ENCODE results near the gene TMEM52B.

Gene TMEM52B

GRCh38 chr12:10234562-10234961 is 55.7 kb downstream of the TMEM52B start:
- Histone ChIP-seq H3K9me3 (replicated peaks in 1 of 2; ENCODE audit: control insufficient read depth in 2 of 2, insufficient read depth in 1 of 2, low read depth in 1 of 2, low read length in 2 of 2) (peaks cover 4 to 6% of the 10 kb centered on the region in 2 donors), H3K27ac (replicated peaks; ENCODE audit: low read length) (no peak overlapping the region), H2BK5ac (ENCODE audit: low read length) (no peak overlapping the region), H3K18ac (ENCODE audit: low read length) (no peak overlapping the region), H3K14ac (ENCODE audit: low read length) (no peak overlapping the region), H3K23ac (ENCODE audit: low read depth, low read length, poor library complexity) (no peak overlapping the region), H3K36me3 (replicated peaks in 1 of 2; ENCODE audit: control insufficient read depth in 2 of 2, insufficient read depth in 2 of 2, low read length in 2 of 2) (no peaks in the 10 kb centered on the region), H3K4ac (ENCODE audit: low read length) (no peak overlapping the region), H3K27me3 (ENCODE audit: control insufficient read depth in 3 of 3, insufficient read depth in 3 of 3, low read depth in 1 of 3, low read length in 3 of 3) (no peaks in the 10 kb centered on the region), H2AK5ac (ENCODE audit: low read depth, low read length) (no peak overlapping the region), H3K9ac (ENCODE audit: low read depth, low read length, poor library complexity) (no peak overlapping the region), H3K4me1 (ENCODE audit: control insufficient read depth in 2 of 2, insufficient read depth in 1 of 2, low read depth in 1 of 2, low read length in 2 of 2) (no peaks in the 10 kb centered on the region), H2BK12ac (ENCODE audit: low read length) (no peak overlapping the region), H4K91ac (ENCODE audit: low read depth, low read length, poor library complexity) (no peak overlapping the region), H3K4me3 (ENCODE audit: low read length in 2 of 2) (no peak overlapping the region), H2BK15ac (ENCODE audit: low read length) (no peak overlapping the region), H2AFZ (ENCODE audit: low read length) (no peak overlapping the region), H3K79me1 (ENCODE audit: low read depth, low read length) (no peaks in the 10 kb centered on the region), H3K4me2 (ENCODE audit: insufficient read depth, low read length, poor library complexity, severe bottlenecking) (no peak overlapping the region), H4K8ac (ENCODE audit: low read depth, low read length) (no peak overlapping the region), H2BK120ac (ENCODE audit: low read depth, low read length) (no peak overlapping the region)
- DNase-seq (ENCODE audit: low spot score) = no peak

- no CpG with 5 or more reads among the region's 4 CpGs for WGBS, 2 donors (ENCODE audit: extremely low coverage in 2 of 2, insufficient read length in 2 of 2, insufficient replicate concordance in 1 of 2)
- no peak overlapping the region for H2BK5ac ChIP-seq (ENCODE audit: low read length)
- H4K91ac ChIP-seq (ENCODE audit: low read depth, low read length, poor library complexity) = no peak overlapping the region
These were observed 57.2 kb downstream of the TMEM52B start for GRCh38 chr12:10235761-10236631.

GRCh38 chr12:10236720-10237119 is 57.9 kb downstream of the TMEM52B start:
- no peak overlapping the region for H4K8ac ChIP-seq (ENCODE audit: low read depth, low read length)
- no peak overlapping the region for H2BK120ac ChIP-seq (ENCODE audit: low read depth, low read length)
- no peak overlapping the region for H4K91ac ChIP-seq (ENCODE audit: low read depth, low read length, poor library complexity)
- no peak for DNase-seq (ENCODE audit: low spot score)
- H3K9ac ChIP-seq (ENCODE audit: low read depth, low read length, poor library complexity) = no peak overlapping the region
- H2BK12ac ChIP-seq (ENCODE audit: low read length) = no peak overlapping the region
- H3K4ac ChIP-seq (ENCODE audit: low read length) = no peak overlapping the region
- no peaks in the 10 kb centered on the region for H3K27me3 ChIP-seq (ENCODE audit: control insufficient read depth in 3 of 3, insufficient read depth in 3 of 3, low read depth in 1 of 3, low read length in 3 of 3)
- no peak overlapping the region for H2BK5ac ChIP-seq (ENCODE audit: low read length)
- no peak overlapping the region for H3K27ac ChIP-seq (replicated peaks; ENCODE audit: low read length)
- no peak overlapping the region for H2AFZ ChIP-seq (ENCODE audit: low read length)
- H2AK5ac ChIP-seq (ENCODE audit: low read depth, low read length) = no peak overlapping the region
- H3K4me1 ChIP-seq (ENCODE audit: control insufficient read depth in 2 of 2, insufficient read depth in 1 of 2, low read depth in 1 of 2, low read length in 2 of 2) = no peaks in the 10 kb centered on the region
- H3K4me3 ChIP-seq (ENCODE audit: low read length in 2 of 2) = no peak overlapping the region
- H3K79me1 ChIP-seq (ENCODE audit: low read depth, low read length) = no peaks in the 10 kb centered on the region
- H3K14ac ChIP-seq (ENCODE audit: low read length) = no peak overlapping the region
- no peak overlapping the region for H3K18ac ChIP-seq (ENCODE audit: low read length)
- H2BK15ac ChIP-seq (ENCODE audit: low read length) = no peak overlapping the region
- no CpG with 5 or more reads among the region's 1 CpG for WGBS, 2 donors (ENCODE audit: extremely low coverage in 2 of 2, insufficient read length in 2 of 2, insufficient replicate concordance in 1 of 2)
- peaks cover 4 to 6% of the 10 kb centered on the region in 2 donors for H3K9me3 ChIP-seq (replicated peaks in 1 of 2; ENCODE audit: control insufficient read depth in 2 of 2, insufficient read depth in 1 of 2, low read depth in 1 of 2, low read length in 2 of 2)
- H3K36me3 ChIP-seq (replicated peaks in 1 of 2; ENCODE audit: control insufficient read depth in 2 of 2, insufficient read depth in 2 of 2, low read length in 2 of 2) = no peaks in the 10 kb centered on the region
- no peak overlapping the region for H3K4me2 ChIP-seq (ENCODE audit: insufficient read depth, low read length, poor library complexity, severe bottlenecking)
- H3K23ac ChIP-seq (ENCODE audit: low read depth, low read length, poor library complexity) = no peak overlapping the region

More at GRCh38 chr12:10235761-10236631, 57.2 kb downstream of the TMEM52B start:
- no peak overlapping the region for H2BK12ac ChIP-seq (ENCODE audit: low read length)
- no peak overlapping the region for H3K4me2 ChIP-seq (ENCODE audit: insufficient read depth, low read length, poor library complexity, severe bottlenecking)
- peaks cover 4 to 6% of the 10 kb centered on the region in 2 donors for H3K9me3 ChIP-seq (replicated peaks in 1 of 2; ENCODE audit: control insufficient read depth in 2 of 2, insufficient read depth in 1 of 2, low read depth in 1 of 2, low read length in 2 of 2)
- H3K9ac ChIP-seq (ENCODE audit: low read depth, low read length, poor library complexity) = no peak overlapping the region
- H3K4me1 ChIP-seq (ENCODE audit: control insufficient read depth in 2 of 2, insufficient read depth in 1 of 2, low read depth in 1 of 2, low read length in 2 of 2) = no peaks in the 10 kb centered on the region
- H3K27me3 ChIP-seq (ENCODE audit: control insufficient read depth in 3 of 3, insufficient read depth in 3 of 3, low read depth in 1 of 3, low read length in 3 of 3) = no peaks in the 10 kb centered on the region
- H2AFZ ChIP-seq (ENCODE audit: low read length) = no peak overlapping the region
- no peak overlapping the region for H3K23ac ChIP-seq (ENCODE audit: low read depth, low read length, poor library complexity)
- H2AK5ac ChIP-seq (ENCODE audit: low read depth, low read length) = no peak overlapping the region
- H3K14ac ChIP-seq (ENCODE audit: low read length) = no peak overlapping the region
- no peak overlapping the region for H3K4me3 ChIP-seq (ENCODE audit: low read length in 2 of 2)
- no peak overlapping the region for H3K18ac ChIP-seq (ENCODE audit: low read length)
- no peaks in the 10 kb centered on the region for H3K36me3 ChIP-seq (replicated peaks in 1 of 2; ENCODE audit: control insufficient read depth in 2 of 2, insufficient read depth in 2 of 2, low read length in 2 of 2)
- H3K4ac ChIP-seq (ENCODE audit: low read length) = no peak overlapping the region
- H4K8ac ChIP-seq (ENCODE audit: low read depth, low read length) = no peak overlapping the region
- H3K79me1 ChIP-seq (ENCODE audit: low read depth, low read length) = no peaks in the 10 kb centered on the region
- no peak overlapping the region for H2BK120ac ChIP-seq (ENCODE audit: low read depth, low read length)
- H3K27ac ChIP-seq (replicated peaks; ENCODE audit: low read length) = no peak overlapping the region
- H2BK15ac ChIP-seq (ENCODE audit: low read length) = no peak overlapping the region
- no peak for DNase-seq (ENCODE audit: low spot score)

- Histone ChIP-seq H3K36me3 (replicated peaks in 1 of 2; ENCODE audit: control insufficient read depth in 2 of 2, insufficient read depth in 2 of 2, low read length in 2 of 2) (no peaks in the 10 kb centered on the region), H3K4ac (ENCODE audit: low read length) (no peak overlapping the region), H2BK15ac (ENCODE audit: low read length) (no peak overlapping the region), H2BK120ac (ENCODE audit: low read depth, low read length) (no peak overlapping the region), H3K18ac (ENCODE audit: low read length) (no peak overlapping the region), H3K27me3 (ENCODE audit: control insufficient read depth in 3 of 3, insufficient read depth in 3 of 3, low read depth in 1 of 3, low read length in 3 of 3) (no peaks in the 10 kb centered on the region), H3K4me3 (ENCODE audit: low read length in 2 of 2) (no peak overlapping the region), H4K91ac (ENCODE audit: low read depth, low read length, poor library complexity) (no peak overlapping the region), H3K23ac (ENCODE audit: low read depth, low read length, poor library complexity) (no peak overlapping the region), H3K4me1 (ENCODE audit: control insufficient read depth in 2 of 2, insufficient read depth in 1 of 2, low read depth in 1 of 2, low read length in 2 of 2) (no peaks in the 10 kb centered on the region), H3K14ac (ENCODE audit: low read length) (no peak overlapping the region), H2BK12ac (ENCODE audit: low read length) (no peak overlapping the region), H2BK5ac (ENCODE audit: low read length) (no peak overlapping the region), H3K9me3 (replicated peaks in 1 of 2; ENCODE audit: control insufficient read depth in 2 of 2, insufficient read depth in 1 of 2, low read depth in 1 of 2, low read length in 2 of 2) (peaks cover 4 to 6% of the 10 kb centered on the region in 2 donors), H2AK5ac (ENCODE audit: low read depth, low read length) (no peak overlapping the region), H3K4me2 (ENCODE audit: insufficient read depth, low read length, poor library complexity, severe bottlenecking) (no peak overlapping the region), H3K27ac (replicated peaks; ENCODE audit: low read length) (no peak overlapping the region), H3K79me1 (ENCODE audit: low read depth, low read length) (no peaks in the 10 kb centered on the region), H3K9ac (ENCODE audit: low read depth, low read length, poor library complexity) (no peak overlapping the region), H4K8ac (ENCODE audit: low read depth, low read length) (no peak overlapping the region), H2AFZ (ENCODE audit: low read length) (no peak overlapping the region)
- WGBS, 2 donors (ENCODE audit: extremely low coverage in 2 of 2, insufficient read length in 2 of 2, insufficient replicate concordance in 1 of 2) = no CpG with 5 or more reads among the region's 1 CpG
- no peak for DNase-seq (ENCODE audit: low spot score)
These were observed 59.7 kb downstream of the TMEM52B start for GRCh38 chr12:10238526-10238925.
